Skin epidermis (tissue), 12 donors: ENCODE data around the gene REC8.

Source experiments
- H3K27ac ChIP-seq, 21 experiments: fragments of 200-600 bp; sonication (generic) in 11 of 21; one replicate each; pipeline ENCODE4 v1.5.0; 2020; ENCODE audit warnings: mild to moderate bottlenecking in 3 of 21, inconsistent platforms in 2 of 21, moderate library complexity in 2 of 21
- H3K4me3 ChIP-seq, 7 experiments: fragments of 200-600 bp; sonication (generic) in 2 of 7; one replicate each; pipeline ENCODE4 v1.5.0; 2020; ENCODE audit warnings: inconsistent platforms in 2 of 7, mild to moderate bottlenecking in 2 of 7, moderate library complexity in 1 of 7

REC8 gene

GRCh38 chr14:24179294-24179960 is 7.5 kb downstream of the REC8 start:
- Histone ChIP-seq H3K4me3 (no peak overlapping the region), H3K27ac (peak overlapping the region in 7 of 21 experiments; percentile 29 to 69 (median 63))

GRCh38 chr14:24179961-24180796 is 8.3 kb downstream of the REC8 start:
- Histone ChIP-seq H3K4me3 (no peak overlapping the region), H3K27ac (peak overlapping the region in 8 of 21 experiments; percentile 21 to 69 (median 62))

- H3K4me3 ChIP-seq: no peak overlapping the region
- no peak overlapping the region for H3K27ac ChIP-seq
These were observed 9.6 kb downstream of the REC8 start for GRCh38 chr14:24181371-24182077.

- H3K27ac ChIP-seq: peak overlapping the region in 1 of 21 experiments; percentile 25
- H3K4me3 ChIP-seq: no peak overlapping the region
These were observed 10.4 kb downstream of the REC8 start for GRCh38 chr14:24182110-24182882.

- Histone ChIP-seq H3K4me3 (no peak overlapping the region), H3K27ac (no peak overlapping the region)
These were observed 11.2 kb downstream of the REC8 start for GRCh38 chr14:24183014-24183481.

- Histone ChIP-seq H3K4me3 (no peak overlapping the region), H3K27ac (no peak overlapping the region)
These were observed 12.5 kb downstream of the REC8 start for GRCh38 chr14:24184104-24184970.

- H3K4me3 ChIP-seq: no peak overlapping the region
- H3K27ac ChIP-seq: no peak overlapping the region
These were observed 13.1 kb downstream of the REC8 start for GRCh38 chr14:24185026-24185425.

GRCh38 chr14:24185741-24186140 is 13.9 kb downstream of the REC8 start:
- Histone ChIP-seq H3K27ac (peak overlapping the region in 1 of 21 experiments; percentile 3), H3K4me3 (no peak overlapping the region)

GRCh38 chr14:24186831-24187538 is 15.1 kb downstream of the REC8 start:
- Histone ChIP-seq H3K4me3 (peak overlapping the region in 1 of 7 experiments; percentile 56), H3K27ac (peak overlapping the region in 4 of 21 experiments; percentile 54 to 93 (median 82))

GRCh38 chr14:24187539-24187915 is 15.6 kb downstream of the REC8 start:
- Histone ChIP-seq H3K4me3 (peak overlapping the region in 2 of 7 experiments; percentile 56 to 81), H3K27ac (peak overlapping the region in 8 of 21 experiments; percentile 54 to 95 (median 86))

GRCh38 chr14:24188251-24189058 is 16.6 kb downstream of the REC8 start, which contains the start of gene IPO4:
Gene IPO4 (minus strand): TSS chr14:24188816. CDS start chr14:24188787, 29 bp downstream.
- Histone ChIP-seq H3K4me3 (peak within 1 kb of the TSS; percentile 51 to 81 (median 75)), H3K27ac (peak within 1 kb of the TSS; percentile 31 to 95 (median 81))

- H3K27ac ChIP-seq: peak overlapping the region in 15 of 21 experiments; percentile 23 to 95 (median 73)
These were observed 17.1 kb downstream of the REC8 start for GRCh38 chr14:24189059-24189375.

GRCh38 chr14:24189460-24189859 is 17.6 kb downstream of the REC8 start:
- no peak overlapping the region for H3K4me3 ChIP-seq
- peak overlapping the region in 9 of 21 experiments; percentile 23 to 95 (median 86) for H3K27ac ChIP-seq

More at GRCh38 chr14:24189059-24189375, 17.1 kb downstream of the REC8 start:
- H3K4me3 ChIP-seq: peak overlapping the region in 5 of 7 experiments; percentile 56 to 81 (median 75)

GRCh38 chr14:24190416-24190815 is 18.5 kb downstream of the REC8 start:
- H3K4me3 ChIP-seq: no peak overlapping the region
- H3K27ac ChIP-seq: no peak overlapping the region

- Histone ChIP-seq H3K4me3 (no peak overlapping the region), H3K27ac (no peak overlapping the region)
These were observed 21.1 kb downstream of the REC8 start for GRCh38 chr14:24192933-24193332.

GRCh38 chr14:24194186-24194872 is 22.4 kb downstream of the REC8 start:
- Histone ChIP-seq H3K27ac (peak overlapping the region; percentile 96 to 100 (median 99)), H3K4me3 (peak overlapping the region; percentile 53 to 92 (median 74))
